ENCODE data around the gene KLHL2.

DNA sequence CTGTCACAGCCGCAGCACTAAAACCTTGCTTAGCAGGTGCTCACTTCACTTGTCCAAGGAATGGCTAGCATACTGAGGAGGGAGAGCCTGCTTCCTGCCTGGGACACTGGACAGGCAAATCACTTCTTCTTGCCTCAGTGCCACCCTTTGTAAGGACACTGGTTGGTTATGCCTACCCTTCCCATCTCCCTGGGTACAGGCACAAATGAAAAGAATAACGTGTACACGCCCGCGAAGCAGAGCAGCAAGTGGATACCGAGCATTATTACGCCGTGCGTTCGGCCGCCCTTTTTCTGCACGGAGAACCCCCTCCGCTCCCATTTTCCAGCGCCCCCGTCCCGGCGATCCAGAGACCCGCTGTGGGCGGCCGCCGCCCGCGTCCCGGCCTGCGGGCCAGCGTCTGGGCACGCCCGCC, 338 bp upstream of the KLHL2 start:
- TF ChIP-seq, protein P1, sequence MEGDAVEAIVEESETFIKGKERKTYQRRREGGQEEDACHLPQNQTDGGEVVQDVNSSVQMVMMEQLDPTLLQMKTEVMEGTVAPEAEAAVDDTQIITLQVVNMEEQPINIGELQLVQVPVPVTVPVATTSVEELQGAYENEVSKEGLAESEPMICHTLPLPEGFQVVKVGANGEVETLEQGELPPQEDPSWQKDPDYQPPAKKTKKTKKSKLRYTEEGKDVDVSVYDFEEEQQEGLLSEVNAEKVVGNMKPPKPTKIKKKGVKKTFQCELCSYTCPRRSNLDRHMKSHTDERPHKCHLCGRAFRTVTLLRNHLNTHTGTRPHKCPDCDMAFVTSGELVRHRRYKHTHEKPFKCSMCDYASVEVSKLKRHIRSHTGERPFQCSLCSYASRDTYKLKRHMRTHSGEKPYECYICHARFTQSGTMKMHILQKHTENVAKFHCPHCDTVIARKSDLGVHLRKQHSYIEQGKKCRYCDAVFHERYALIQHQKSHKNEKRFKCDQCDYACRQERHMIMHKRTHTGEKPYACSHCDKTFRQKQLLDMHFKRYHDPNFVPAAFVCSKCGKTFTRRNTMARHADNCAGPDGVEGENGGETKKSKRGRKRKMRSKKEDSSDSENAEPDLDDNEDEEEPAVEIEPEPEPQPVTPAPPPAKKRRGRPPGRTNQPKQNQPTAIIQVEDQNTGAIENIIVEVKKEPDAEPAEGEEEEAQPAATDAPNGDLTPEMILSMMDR (IDR thresholded peaks at IDR 0.05), result no peak
- no peak for TF ChIP-seq EP300 (IDR thresholded peaks at IDR 0.05)

Measured in tibial nerve (tissue), 4 donors.